GM12878 (cell line): ENCODE measurements around the gene PRUNE1. TPM values are rescaled to one million over a fixed set of nuclear protein-coding genes. Genes with fewer than 3 reads are reported as not detected.

Source experiments
- ATAC-seq: fragments of 200-7000 bp; cut with Tn5 transposase; 3 replicates; pipeline ENCODE4 v1.9.1; 2020; ENCODE audit warnings: mild to moderate bottlenecking, moderate library complexity
- BruUV-seq: library from RNA; stranded (reverse); fragments of 400-500 nt; replicated peaks from 2 replicates; lab custom pipeline; 2021; lab: Mats Ljungman, UMichigan
- CTCF ChIA-PET: fragments of 300-600 bp; sonication (Branson Sonifier 250); formaldehyde crosslinking; extraction: SDS; loops from one replicate; lab custom pipeline; 2021; ENCODE audit warnings: inconsistent platforms; lab: Yijun Ruan, JAX
- POLR2A ChIA-PET: fragments of 350-600 bp; formaldehyde crosslinking; extraction: SDS; loops from one replicate; lab custom pipeline; 2021; ENCODE audit warnings: inconsistent platforms; lab: Charles Lee
- RAD21 ChIA-PET: fragments of 300-600 bp; sonication (Branson Sonifier 250); formaldehyde crosslinking; loops from one replicate; lab custom pipeline; 2023; ENCODE audit warnings: antibody characterized with exemption; ENCODE audit not compliant: unreplicated experiment; lab: Charles Lee
- SMC1A ChIA-PET: fragments of 300-600 bp; sonication (Branson Sonifier 250); formaldehyde crosslinking; loops from one replicate; lab custom pipeline; 2023; ENCODE audit not compliant: unreplicated experiment, uncharacterized antibody; lab: Charles Lee
- DNase-seq: peaks from one replicate; pipeline ENCODE4 v3.0.0-alpha.2; 2011; ENCODE audit warnings: low read depth, low spot score
- FAIRE-seq: peaks from 3 replicates; lab custom pipeline; 2011; peaks lifted over from hg19 to GRCh38; lab: Jason Lieb, UNC
- H2AFZ ChIP-seq: 2 replicates; pipeline ENCODE4 v1.6.0; 2011; ENCODE audit warnings: low read depth, low read length, control low read depth; ENCODE audit not compliant: control insufficient read depth
- H3K27ac ChIP-seq: 2 replicates; pipeline ENCODE4 v1.5.1; 2011; ENCODE audit warnings: control low read depth; ENCODE audit not compliant: control insufficient read depth, insufficient read depth
- H3K27me3 ChIP-seq, 2 experiments: replicated peaks in 1 of 2; 2 replicates each; pipeline versions ENCODE4 v1.6.0 to v1.6.1; 2011; ENCODE audit warnings: low read length in 1 of 2; ENCODE audit not compliant: control insufficient read depth in 2 of 2, insufficient read depth in 2 of 2
- H3K36me3 ChIP-seq, 2 experiments: 2 replicates each; pipeline ENCODE4 v1.5.1; 2011; ENCODE audit warnings: low read length in 1 of 2; ENCODE audit not compliant: control insufficient read depth in 2 of 2, insufficient read depth in 2 of 2
- H3K4me1 ChIP-seq: 2 replicates; pipeline ENCODE4 v1.6.1; 2011; ENCODE audit warnings: mild to moderate bottlenecking, low read length, moderate library complexity, mixed read lengths; ENCODE audit not compliant: control insufficient read depth, insufficient read depth
- H3K4me2 ChIP-seq: 2 replicates; pipeline ENCODE4 v1.6.0; 2011; ENCODE audit warnings: control low read depth; ENCODE audit not compliant: control insufficient read depth, insufficient read depth
- H3K4me3 ChIP-seq: fragments of 200-600 bp; sonication (generic); 2 replicates; pipeline ENCODE4 v1.5.1; 2016
- H3K79me2 ChIP-seq: 2 replicates; pipeline ENCODE4 v1.6.0; 2011; ENCODE audit warnings: low read length; ENCODE audit not compliant: control insufficient read depth, insufficient read depth
- H3K9ac ChIP-seq: 2 replicates; pipeline ENCODE4 v1.8.0; 2011; ENCODE audit warnings: low read length, control low read depth, mixed read lengths; ENCODE audit not compliant: control insufficient read depth, insufficient read depth
- H3K9me3 ChIP-seq: replicated peaks from 3 replicates; pipeline ENCODE4 v1.5.1; 2011; ENCODE audit warnings: mild to moderate bottlenecking, low read length; ENCODE audit not compliant: control insufficient read depth, insufficient read depth
- H4K20me1 ChIP-seq: 2 replicates; pipeline ENCODE4 v1.6.0; 2011; ENCODE audit not compliant: control insufficient read depth, insufficient read depth
- CHD1 ChIP-seq: IDR thresholded peaks from 2 replicates; pipeline ENCODE4 v1.6.1; 2012; ENCODE audit warnings: low read depth, low read length, improper control_type of control experiment
- GABPA ChIP-seq: IDR thresholded peaks from 2 replicates; pipeline ENCODE4 v1.6.1; 2014; ENCODE audit warnings: antibody characterized with exemption, low read depth, mild to moderate bottlenecking, inconsistent platforms
- NBN ChIP-seq: fragments of 450-650 bp; IDR thresholded peaks from 2 replicates; pipeline ENCODE4 v1.6.1; 2016
- RFX5 ChIP-seq: IDR thresholded peaks from 2 replicates; pipeline ENCODE4 v1.6.1; 2011; ENCODE audit warnings: low read depth, low read length, improper control_type of control experiment
- ZNF274 ChIP-seq: IDR thresholded peaks from one replicate; pipeline ENCODE4 v1.8.0; 2011; ENCODE audit not compliant: insufficient read length, insufficient read depth
- WGBS: methylation state at CpG from one replicate; pipeline ENCODE4 v1.1.6; 2016; ENCODE audit warnings: low lambda C conversion rate; ENCODE audit not compliant: insufficient replicate concordance, insufficient coverage; ENCODE audit errors: missing lambda C conversion rate; 5-methylcytosine and 5-hydroxymethylcytosine counted together
- in situ Hi-C: fragments of 300-500 bp; cut with MboI; formaldehyde crosslinking; loops from 9 replicates; pipeline ENCODE4 v1.14.3; 2018; ENCODE audit warnings: mixed read lengths
- intact Hi-C: fragments of 100-400 bp; cut with micrococcal nuclease; formaldehyde crosslinking; loops from one replicate; pipeline ENCODE4 v1.14.2; 2022; ENCODE audit not compliant: unreplicated experiment
- polyA plus RNA-seq, 11 experiments: library from polyadenylated mRNA; depleted of rRNA in 4 of 11; unstranded in 6 of 11; stranded (reverse) in 5 of 11; fragments of >200 nt; fragmentation: Nextera tagmentation in 4 of 11; fragmentation: Illumina TruSeq in 1 of 11; extraction: Ambion mirVana in 4 of 11; extraction: Trizol in 1 of 11; gene quantifications; 1 replicate in 1 of 11; 2 replicates in 10 of 11; pipeline versions ENCODE4 v1.2.1 to v1.2.3, GENCODE V29; 2011 to 2016; ENCODE audit warnings: inconsistent platforms in 2 of 11, missing spikeins in 2 of 11, low read depth in 1 of 11
- total RNA-seq, 4 experiments: library from RNA; depleted of rRNA in 3 of 4; stranded (reverse); fragments of >200 nt in 3 of 4; fragmentation: Illumina TruSeq in 1 of 4; extraction: Trizol in 1 of 4; gene quantifications; 2 replicates each; pipeline versions ENCODE4 v1.2.1 to v1.2.3, GENCODE V29; 2013 to 2021
- TF ChIP-seq, protein P1 (sequence below): fragments of 450-650 bp; IDR thresholded peaks from 2 replicates; pipeline ENCODE4 v1.6.1; 2017; ENCODE audit warnings: mild to moderate bottlenecking, low read depth, inconsistent platforms; ENCODE audit not compliant: poor library complexity, severe bottlenecking
- TF ChIP-seq, protein P2 (sequence below): fragments of 450-650 bp; IDR thresholded peaks from 2 replicates; pipeline ENCODE4 v1.6.1; 2018; ENCODE audit warnings: borderline replicate concordance, mild to moderate bottlenecking; ENCODE audit not compliant: partially characterized antibody
- TF ChIP-seq, protein P3 (sequence below): IDR thresholded peaks from 2 replicates; pipeline ENCODE4 v1.6.1; 2011; ENCODE audit warnings: mild to moderate bottlenecking, low read depth, low read length, moderate library complexity; ENCODE audit not compliant: insufficient replicate concordance
- TF ChIP-seq, protein P4 (sequence below): IDR thresholded peaks from 2 replicates; pipeline ENCODE4 v1.6.1; 2012; ENCODE audit warnings: improper control_type of control experiment, low read depth, low read length; ENCODE audit not compliant: insufficient replicate concordance
- TF ChIP-seq, protein P5 (sequence below): IDR thresholded peaks from 2 replicates; pipeline ENCODE4 v1.6.1; 2012; ENCODE audit warnings: low read depth, low read length, improper control_type of control experiment

The PRUNE1 gene
- total and polyA plus RNA-seq, 10 of the 15 experiments (the other 5 are each of a cell fraction or from before 2014, with no cell fraction given), result 4.7 to 24.5 (median 12.4) TPM

DNA sequence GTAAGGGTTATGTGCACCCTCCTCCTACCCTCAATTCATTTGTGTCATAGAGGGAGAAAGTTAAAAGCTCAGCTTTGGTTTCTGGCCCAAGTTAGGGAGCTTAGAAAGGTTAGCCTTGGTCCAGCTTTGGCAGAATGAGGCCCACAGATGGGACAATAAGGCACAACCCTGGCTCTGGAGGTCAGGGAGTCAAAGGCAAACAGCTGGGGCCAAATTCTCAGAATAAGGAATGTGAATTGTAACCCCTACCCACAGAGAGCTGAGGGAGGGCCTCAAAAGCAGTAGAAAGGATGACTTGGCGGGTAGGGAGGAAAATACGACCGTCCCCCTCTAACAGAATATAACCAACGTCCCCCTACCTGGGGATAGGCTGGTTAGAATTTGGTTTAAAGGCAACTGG lies 42.6 kb upstream of the PRUNE1 start:
- H3K4me3 ChIP-seq, result no peak overlapping the region
- peaks cover 4% of the 10 kb centered on the region for H3K79me2 ChIP-seq
- no peaks in the 10 kb centered on the region for H3K4me1 ChIP-seq
- DNase-seq (no peak), FAIRE-seq (no peak), ATAC-seq (no peak)
- ChIA-PET CTCF (interaction anchor here (1.0 to 1.3 kb wide), 4 partner anchors 12 to 286 kb away, joined by 3 to 6 read pairs (median 4); no protein-coding TSS in a partner anchor), SMC1A (interaction anchor here (0.9 kb wide), 1 partner anchor 8 kb away, joined by 3 read pairs; no protein-coding TSS in a partner anchor), POLR2A (interaction anchor here (0.5 kb wide), 1 partner anchor 125 kb away, joined by 3 read pairs; no protein-coding TSS in a partner anchor), RAD21 (no interaction called here)
- no TSS peak for BruUV-seq
- no peaks in the 10 kb centered on the region for H4K20me1 ChIP-seq
- H3K36me3 ChIP-seq, result peaks cover 26 to 37% of the 10 kb centered on the region in 2 experiments
- no peak overlapping the region for H2AFZ ChIP-seq
- in situ Hi-C loops, result no loop called here
- H3K27me3 ChIP-seq, result no peaks in the 10 kb centered on the region
- no peaks in the 10 kb centered on the region for H3K9me3 ChIP-seq
- H3K9ac ChIP-seq, result no peak overlapping the region
- intact Hi-C loops, result no loop called here
- no peak overlapping the region for H3K4me2 ChIP-seq
- H3K27ac ChIP-seq, result no peak overlapping the region
- WGBS, result 77% methylated on average over 4 of the region's 4 CpGs
- TF ChIP-seq, protein P1, sequence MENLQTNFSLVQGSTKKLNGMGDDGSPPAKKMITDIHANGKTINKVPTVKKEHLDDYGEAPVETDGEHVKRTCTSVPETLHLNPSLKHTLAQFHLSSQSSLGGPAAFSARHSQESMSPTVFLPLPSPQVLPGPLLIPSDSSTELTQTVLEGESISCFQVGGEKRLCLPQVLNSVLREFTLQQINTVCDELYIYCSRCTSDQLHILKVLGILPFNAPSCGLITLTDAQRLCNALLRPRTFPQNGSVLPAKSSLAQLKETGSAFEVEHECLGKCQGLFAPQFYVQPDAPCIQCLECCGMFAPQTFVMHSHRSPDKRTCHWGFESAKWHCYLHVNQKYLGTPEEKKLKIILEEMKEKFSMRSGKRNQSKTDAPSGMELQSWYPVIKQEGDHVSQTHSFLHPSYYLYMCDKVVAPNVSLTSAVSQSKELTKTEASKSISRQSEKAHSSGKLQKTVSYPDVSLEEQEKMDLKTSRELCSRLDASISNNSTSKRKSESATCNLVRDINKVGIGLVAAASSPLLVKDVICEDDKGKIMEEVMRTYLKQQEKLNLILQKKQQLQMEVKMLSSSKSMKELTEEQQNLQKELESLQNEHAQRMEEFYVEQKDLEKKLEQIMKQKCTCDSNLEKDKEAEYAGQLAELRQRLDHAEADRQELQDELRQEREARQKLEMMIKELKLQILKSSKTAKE, result no peak
- TF ChIP-seq NBN, result no peak
- TF ChIP-seq GABPA, result no peak
- no peak for TF ChIP-seq CHD1
- TF ChIP-seq, protein P2, sequence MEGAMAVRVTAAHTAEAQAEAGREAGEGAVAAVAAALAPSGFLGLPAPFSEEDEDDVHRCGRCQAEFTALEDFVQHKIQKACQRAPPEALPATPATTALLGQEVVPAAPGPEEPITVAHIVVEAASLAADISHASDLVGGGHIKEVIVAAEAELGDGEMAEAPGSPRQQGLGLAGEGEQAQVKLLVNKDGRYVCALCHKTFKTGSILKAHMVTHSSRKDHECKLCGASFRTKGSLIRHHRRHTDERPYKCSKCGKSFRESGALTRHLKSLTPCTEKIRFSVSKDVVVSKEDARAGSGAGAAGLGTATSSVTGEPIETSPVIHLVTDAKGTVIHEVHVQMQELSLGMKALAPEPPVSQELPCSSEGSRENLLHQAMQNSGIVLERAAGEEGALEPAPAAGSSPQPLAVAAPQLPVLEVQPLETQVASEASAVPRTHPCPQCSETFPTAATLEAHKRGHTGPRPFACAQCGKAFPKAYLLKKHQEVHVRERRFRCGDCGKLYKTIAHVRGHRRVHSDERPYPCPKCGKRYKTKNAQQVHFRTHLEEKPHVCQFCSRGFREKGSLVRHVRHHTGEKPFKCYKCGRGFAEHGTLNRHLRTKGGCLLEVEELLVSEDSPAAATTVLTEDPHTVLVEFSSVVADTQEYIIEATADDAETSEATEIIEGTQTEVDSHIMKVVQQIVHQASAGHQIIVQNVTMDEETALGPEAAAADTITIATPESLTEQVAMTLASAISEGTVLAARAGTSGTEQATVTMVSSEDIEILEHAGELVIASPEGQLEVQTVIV, result no peak
- TF ChIP-seq, protein P3, sequence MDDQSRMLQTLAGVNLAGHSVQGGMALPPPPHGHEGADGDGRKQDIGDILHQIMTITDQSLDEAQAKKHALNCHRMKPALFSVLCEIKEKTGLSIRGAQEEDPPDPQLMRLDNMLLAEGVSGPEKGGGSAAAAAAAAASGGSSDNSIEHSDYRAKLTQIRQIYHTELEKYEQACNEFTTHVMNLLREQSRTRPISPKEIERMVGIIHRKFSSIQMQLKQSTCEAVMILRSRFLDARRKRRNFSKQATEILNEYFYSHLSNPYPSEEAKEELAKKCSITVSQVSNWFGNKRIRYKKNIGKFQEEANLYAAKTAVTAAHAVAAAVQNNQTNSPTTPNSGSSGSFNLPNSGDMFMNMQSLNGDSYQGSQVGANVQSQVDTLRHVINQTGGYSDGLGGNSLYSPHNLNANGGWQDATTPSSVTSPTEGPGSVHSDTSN, result no peak
- TF ChIP-seq ZNF274, result no peak
- TF ChIP-seq, protein P4, sequence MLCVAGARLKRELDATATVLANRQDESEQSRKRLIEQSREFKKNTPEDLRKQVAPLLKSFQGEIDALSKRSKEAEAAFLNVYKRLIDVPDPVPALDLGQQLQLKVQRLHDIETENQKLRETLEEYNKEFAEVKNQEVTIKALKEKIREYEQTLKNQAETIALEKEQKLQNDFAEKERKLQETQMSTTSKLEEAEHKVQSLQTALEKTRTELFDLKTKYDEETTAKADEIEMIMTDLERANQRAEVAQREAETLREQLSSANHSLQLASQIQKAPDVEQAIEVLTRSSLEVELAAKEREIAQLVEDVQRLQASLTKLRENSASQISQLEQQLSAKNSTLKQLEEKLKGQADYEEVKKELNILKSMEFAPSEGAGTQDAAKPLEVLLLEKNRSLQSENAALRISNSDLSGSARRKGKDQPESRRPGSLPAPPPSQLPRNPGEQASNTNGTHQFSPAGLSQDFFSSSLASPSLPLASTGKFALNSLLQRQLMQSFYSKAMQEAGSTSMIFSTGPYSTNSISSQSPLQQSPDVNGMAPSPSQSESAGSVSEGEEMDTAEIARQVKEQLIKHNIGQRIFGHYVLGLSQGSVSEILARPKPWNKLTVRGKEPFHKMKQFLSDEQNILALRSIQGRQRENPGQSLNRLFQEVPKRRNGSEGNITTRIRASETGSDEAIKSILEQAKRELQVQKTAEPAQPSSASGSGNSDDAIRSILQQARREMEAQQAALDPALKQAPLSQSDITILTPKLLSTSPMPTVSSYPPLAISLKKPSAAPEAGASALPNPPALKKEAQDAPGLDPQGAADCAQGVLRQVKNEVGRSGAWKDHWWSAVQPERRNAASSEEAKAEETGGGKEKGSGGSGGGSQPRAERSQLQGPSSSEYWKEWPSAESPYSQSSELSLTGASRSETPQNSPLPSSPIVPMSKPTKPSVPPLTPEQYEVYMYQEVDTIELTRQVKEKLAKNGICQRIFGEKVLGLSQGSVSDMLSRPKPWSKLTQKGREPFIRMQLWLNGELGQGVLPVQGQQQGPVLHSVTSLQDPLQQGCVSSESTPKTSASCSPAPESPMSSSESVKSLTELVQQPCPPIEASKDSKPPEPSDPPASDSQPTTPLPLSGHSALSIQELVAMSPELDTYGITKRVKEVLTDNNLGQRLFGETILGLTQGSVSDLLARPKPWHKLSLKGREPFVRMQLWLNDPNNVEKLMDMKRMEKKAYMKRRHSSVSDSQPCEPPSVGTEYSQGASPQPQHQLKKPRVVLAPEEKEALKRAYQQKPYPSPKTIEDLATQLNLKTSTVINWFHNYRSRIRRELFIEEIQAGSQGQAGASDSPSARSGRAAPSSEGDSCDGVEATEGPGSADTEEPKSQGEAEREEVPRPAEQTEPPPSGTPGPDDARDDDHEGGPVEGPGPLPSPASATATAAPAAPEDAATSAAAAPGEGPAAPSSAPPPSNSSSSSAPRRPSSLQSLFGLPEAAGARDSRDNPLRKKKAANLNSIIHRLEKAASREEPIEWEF, result no peak
- TF ChIP-seq RFX5, result no peak
- TF ChIP-seq, protein P5, sequence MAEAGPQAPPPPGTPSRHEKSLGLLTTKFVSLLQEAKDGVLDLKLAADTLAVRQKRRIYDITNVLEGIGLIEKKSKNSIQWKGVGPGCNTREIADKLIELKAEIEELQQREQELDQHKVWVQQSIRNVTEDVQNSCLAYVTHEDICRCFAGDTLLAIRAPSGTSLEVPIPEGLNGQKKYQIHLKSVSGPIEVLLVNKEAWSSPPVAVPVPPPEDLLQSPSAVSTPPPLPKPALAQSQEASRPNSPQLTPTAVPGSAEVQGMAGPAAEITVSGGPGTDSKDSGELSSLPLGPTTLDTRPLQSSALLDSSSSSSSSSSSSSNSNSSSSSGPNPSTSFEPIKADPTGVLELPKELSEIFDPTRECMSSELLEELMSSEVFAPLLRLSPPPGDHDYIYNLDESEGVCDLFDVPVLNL, result no peak
